Heart right ventricle (tissue), 16 donors: ENCODE results near the gene ARID5B. TPM values are rescaled to one million over a fixed set of nuclear protein-coding genes. Genes with fewer than 3 reads are reported as not detected.

Experiments used
- ATAC-seq, 8 donors: fragments of 200-7000 bp; cut with Tn5 transposase; one replicate each; pipeline ENCODE4 v1.9.1; 2020; ENCODE audit warnings: mild to moderate bottlenecking in 8 of 8, moderate library complexity in 8 of 8, moderate number of reproducible peaks in 1 of 8
- DNase-seq, 2 donors: peaks; one replicate each; pipeline ENCODE4 v3.0.0-alpha.2; 2020
- H3K27ac ChIP-seq, 10 donors: fragments of 200-600 bp; sonication (generic) in 2 of 10; one replicate each; pipeline versions ENCODE4 v1.5.0 to v1.8.0; 2020 to 2022; ENCODE audit warnings: mild to moderate bottlenecking in 3 of 10
- H3K27me3 ChIP-seq, 7 donors: fragments of 200-600 bp; one replicate each; pipeline ENCODE4 v1.8.0; 2021 to 2022; ENCODE audit warnings: mild to moderate bottlenecking in 2 of 7
- H3K36me3 ChIP-seq, 9 donors: fragments of 200-600 bp; sonication (generic) in 1 of 9; one replicate each; pipeline versions ENCODE4 v1.5.0 to v1.8.0; 2020 to 2022; ENCODE audit warnings: mild to moderate bottlenecking in 2 of 9
- H3K4me1 ChIP-seq, 9 donors: fragments of 200-600 bp; sonication (generic) in 1 of 9; one replicate each; pipeline versions ENCODE4 v1.5.0 to v1.8.0; 2020 to 2022; ENCODE audit warnings: mild to moderate bottlenecking in 4 of 9
- H3K4me3 ChIP-seq, 10 donors: fragments of 200-600 bp; sonication (generic) in 2 of 10; one replicate each; pipeline versions ENCODE4 v1.5.0 to v1.8.0; 2020 to 2022; ENCODE audit warnings: mild to moderate bottlenecking in 7 of 10, moderate library complexity in 2 of 10
- H3K9me3 ChIP-seq, 11 donors: fragments of 200-600 bp in 10 of 11; sonication (generic) in 2 of 11; one replicate each; pipeline versions ENCODE4 v1.5.0 to v1.8.0; 2013 to 2022; ENCODE audit warnings: mild to moderate bottlenecking in 2 of 11, control low read depth in 1 of 11, moderate library complexity in 1 of 11
- WGBS, 2 donors: extraction: QIAGEN DNeasy Blood & Tissue Kit; methylation state at CpG; one replicate each; pipeline ENCODE4 v1.1.7; 2013; ENCODE audit warnings: inconsistent platforms in 1 of 2; 5-methylcytosine and 5-hydroxymethylcytosine counted together
- intact Hi-C, 10 donors: fragments of 100-400 bp; cut with DNase I; formaldehyde crosslinking; loops; one replicate each; pipeline versions ENCODE4 v1.11.1 to v1.14.2; 2022
- polyA plus RNA-seq, 2 donors: library from polyadenylated mRNA; stranded (reverse); fragments of 200-250 nt; gene quantifications; one replicate each; pipeline ENCODE4 v1.2.3, GENCODE V29; 2013
- total RNA-seq, 10 donors: library from RNA; stranded (reverse); fragmentation: NEBNext Ultra II Directional in 3 of 10; extraction: Animal tissue kit (Norgen Biotek cat#: 25700) in 3 of 10; gene quantifications; one replicate each; pipeline versions ENCODE4 v1.2.1 to v1.2.4, GENCODE V29; 2021 to 2023
- TF ChIP-seq, protein P1 (sequence below), 9 donors: fragments of 200-600 bp; sonication (generic) in 2 of 9; IDR thresholded peaks; one replicate each; pipeline versions ENCODE4 v1.5.0 to v1.8.0; 2021 to 2022; ENCODE audit warnings: antibody characterized with exemption in 9 of 9, mild to moderate bottlenecking in 5 of 9, moderate library complexity in 1 of 9
- donor health status: Arrhythmogenic right ventricular cardiomyopathy.
- donor health status: ischemic (EF 13 %, LVEDD 7.1; RV severe dilation, severe dysfunction).
- donor health status: healthy with polysubstance abuse.
- donor health status: DM: no; HTN: yes; CAD: no.
- donor health status: DM: no; HTN: no; CAD: no.
- donor health status: ischemic (EF 25% LVEDD 6.9; RV normal size, moderate dysfunction).
- donor health status: ischemic (EF 25% LVEDD 5.7; RV mildly dilated, moderate dysfunction).
- donor health status: healthy.
- donor health status: DM: yes; HTN: yes; CAD: no.
- donor health status: Ischemic cardiomyopathy.
- donor health status: ischemic (EF 35%, LVEDD 5.7; RV mildly dilated, moderate dysfunction).
- donor health status: nonischemic (EF 11% LVEDD 7.7; RV severe dilation, severe dysfunction).
- donor health status: DM: yes; HTN: yes; CAD: no.
- donor health status: PGD.
- donor health status: ischemic (EF 29% LVEDD 5.4; RV normal size, mild dysfunction).
- donor health status: nonischemic (EF 23%, LVEDD 6.1; RV moderate dilation, normal function).

The ARID5B gene
- total and polyA plus RNA-seq, 12 donors, result 5.3 to 108 (median 25.5) TPM

DNA sequence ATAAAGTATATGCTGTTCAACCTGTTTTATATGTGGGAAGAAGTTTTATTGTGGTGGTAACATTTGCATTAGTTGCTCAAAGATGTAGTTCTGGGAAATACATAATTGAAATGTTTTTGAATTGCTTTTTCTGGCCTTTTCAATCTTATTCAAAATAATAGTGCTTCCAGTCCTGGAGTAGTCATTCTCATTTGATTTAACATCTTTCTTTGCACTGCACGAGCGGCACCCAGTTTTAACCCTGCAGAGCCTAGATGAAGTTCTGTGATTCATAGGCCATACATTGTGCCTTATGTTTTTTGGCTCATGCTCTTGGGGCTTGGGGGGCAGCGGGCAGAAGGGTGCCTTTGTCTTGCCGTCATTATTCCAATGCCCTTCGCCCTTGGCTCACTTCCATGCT is 9.9 kb downstream of the ARID5B start:
- intact Hi-C loops, result no loop called here
- Histone ChIP-seq H3K4me3 (no peak overlapping the region), H3K27me3 (no peaks in the 10 kb centered on the region), H3K4me1 (peaks cover 0 to 21% (median 0%) of the 10 kb centered on the region in 9 donors), H3K9me3 (peaks cover 0 to 2% (median 0%) of the 10 kb centered on the region in 11 donors), H3K27ac (no peak overlapping the region), H3K36me3 (peaks cover 0 to 21% (median 0%) of the 10 kb centered on the region in 9 donors)
- ATAC-seq, result no peak
- WGBS, 2 donors, result 69 to 77% methylated on average over 5 of the region's 5 CpGs
- TF ChIP-seq, protein P1, sequence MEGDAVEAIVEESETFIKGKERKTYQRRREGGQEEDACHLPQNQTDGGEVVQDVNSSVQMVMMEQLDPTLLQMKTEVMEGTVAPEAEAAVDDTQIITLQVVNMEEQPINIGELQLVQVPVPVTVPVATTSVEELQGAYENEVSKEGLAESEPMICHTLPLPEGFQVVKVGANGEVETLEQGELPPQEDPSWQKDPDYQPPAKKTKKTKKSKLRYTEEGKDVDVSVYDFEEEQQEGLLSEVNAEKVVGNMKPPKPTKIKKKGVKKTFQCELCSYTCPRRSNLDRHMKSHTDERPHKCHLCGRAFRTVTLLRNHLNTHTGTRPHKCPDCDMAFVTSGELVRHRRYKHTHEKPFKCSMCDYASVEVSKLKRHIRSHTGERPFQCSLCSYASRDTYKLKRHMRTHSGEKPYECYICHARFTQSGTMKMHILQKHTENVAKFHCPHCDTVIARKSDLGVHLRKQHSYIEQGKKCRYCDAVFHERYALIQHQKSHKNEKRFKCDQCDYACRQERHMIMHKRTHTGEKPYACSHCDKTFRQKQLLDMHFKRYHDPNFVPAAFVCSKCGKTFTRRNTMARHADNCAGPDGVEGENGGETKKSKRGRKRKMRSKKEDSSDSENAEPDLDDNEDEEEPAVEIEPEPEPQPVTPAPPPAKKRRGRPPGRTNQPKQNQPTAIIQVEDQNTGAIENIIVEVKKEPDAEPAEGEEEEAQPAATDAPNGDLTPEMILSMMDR (IDR thresholded peaks at IDR 0.05), result no peak
- DNase-seq, result no peak

DNA sequence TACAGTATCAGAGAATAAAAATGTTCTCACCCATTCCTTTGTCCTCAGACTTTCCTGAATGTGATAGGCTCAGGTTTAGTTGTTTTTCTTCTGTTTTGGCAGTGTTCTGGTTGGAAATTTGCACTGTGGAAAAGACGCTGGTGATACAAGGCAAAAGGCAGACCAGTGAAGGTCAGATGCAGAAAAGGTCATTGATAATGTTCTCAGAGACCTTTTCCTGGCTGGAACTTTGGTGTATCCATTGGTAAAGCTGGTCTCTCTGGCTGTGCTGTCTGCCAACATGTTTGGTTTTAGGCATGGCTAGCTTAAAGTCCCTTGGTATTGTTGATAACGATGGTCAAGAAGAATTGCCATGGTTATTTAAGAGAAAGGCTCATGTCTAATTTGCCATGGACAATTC is 11.5 kb downstream of the ARID5B start:
- peaks cover 0 to 20% (median 0%) of the 10 kb centered on the region in 9 donors for H3K4me1 ChIP-seq
- H3K4me3 ChIP-seq, result no peak overlapping the region
- H3K27ac ChIP-seq, result no peak overlapping the region
- ATAC-seq (peak in 1 of 8 donors; percentile 40), DNase-seq (no peak)
- WGBS, 2 donors, result 64 to 75% methylated on average over 2 of the region's 2 CpGs
- peaks cover 0 to 27% (median 0%) of the 10 kb centered on the region in 9 donors for H3K36me3 ChIP-seq
- TF ChIP-seq, protein P1 (IDR thresholded peaks at IDR 0.05), result no peak
- intact Hi-C loops, result no loop called here
- peaks cover 0 to 5% (median 0%) of the 10 kb centered on the region in 11 donors for H3K9me3 ChIP-seq
- no peaks in the 10 kb centered on the region for H3K27me3 ChIP-seq

DNA sequence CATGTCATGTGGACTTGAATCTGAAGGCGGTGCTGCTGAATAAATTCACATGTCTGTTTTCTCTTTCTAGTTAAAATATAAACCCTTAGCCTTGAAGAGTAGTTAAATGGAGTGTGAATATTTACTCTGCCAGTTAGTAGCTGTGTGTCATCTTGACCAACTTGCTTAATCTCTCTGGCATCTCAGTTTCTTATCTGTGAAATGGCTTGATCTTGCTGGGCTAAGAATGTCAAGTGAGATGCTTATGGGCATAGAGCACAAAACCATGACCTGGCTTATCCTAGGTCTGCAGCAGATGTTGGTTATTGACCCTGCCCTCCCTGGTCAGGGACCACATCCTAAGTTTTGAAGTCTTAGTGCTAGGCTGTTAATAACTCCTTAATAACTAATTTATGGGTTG is 16.6 kb downstream of the ARID5B start:
- DNase-seq, result no peak
- no peak for ATAC-seq
- Histone ChIP-seq H3K9me3 (peaks cover 0 to 11% (median 0%) of the 10 kb centered on the region in 11 donors), H3K4me3 (no peak overlapping the region), H3K27me3 (no peaks in the 10 kb centered on the region), H3K4me1 (peaks cover 0 to under 1% (median 0%) of the 10 kb centered on the region in 9 donors), H3K36me3 (peaks cover 0 to 27% (median 0%) of the 10 kb centered on the region in 9 donors), H3K27ac (no peak overlapping the region)
- WGBS, 2 donors, result 98 to 100% methylated on average over 1 of the region's 1 CpG
- intact Hi-C loops, result no loop called here
- TF ChIP-seq, protein P1 (IDR thresholded peaks at IDR 0.05), result no peak

DNA sequence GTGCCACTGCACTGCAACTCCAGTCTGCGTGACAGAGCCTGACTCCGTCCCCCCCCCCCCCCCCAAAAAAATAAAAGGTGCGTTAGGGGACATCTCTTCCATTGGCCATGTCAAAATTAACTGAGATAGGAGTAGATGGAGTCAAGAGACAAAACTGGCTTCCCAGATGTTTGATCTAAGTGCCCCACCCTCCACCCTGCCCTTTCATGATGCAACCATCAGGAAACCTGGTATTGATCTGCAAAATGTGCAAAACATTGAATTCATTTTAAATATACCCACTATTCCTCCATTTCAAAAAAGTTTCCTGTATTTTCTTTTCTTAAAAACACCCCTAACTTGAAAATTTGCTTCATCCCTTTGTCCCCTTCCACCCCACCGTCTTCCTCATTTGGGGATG is 17.5 kb downstream of the ARID5B start:
- intact Hi-C loops, result no loop called here

More for the DNA sequence above, 17.5 kb downstream of the ARID5B start:
- Histone ChIP-seq H3K4me1 (peaks cover 0 to 8% (median 0%) of the 10 kb centered on the region in 9 donors), H3K36me3 (peaks cover 0 to 24% (median 0%) of the 10 kb centered on the region in 9 donors), H3K27ac (no peak overlapping the region), H3K4me3 (no peak overlapping the region), H3K27me3 (no peaks in the 10 kb centered on the region), H3K9me3 (peaks cover 0 to 11% (median 0%) of the 10 kb centered on the region in 11 donors)
- no peak for ATAC-seq
- TF ChIP-seq, protein P1 (IDR thresholded peaks at IDR 0.05), result no peak
- DNase-seq, result no peak
- 95 to 96% methylated on average over 4 of the region's 4 CpGs for WGBS, 2 donors
